GM23248 (cell line): ENCODE results near the gene PADI3. TPM values are rescaled to one million over a fixed set of nuclear protein-coding genes. Genes with fewer than 3 reads are reported as not detected.

ENCODE experiments used
- DNase-seq: peaks from one replicate; pipeline ENCODE4 v3.0.0-alpha.2; 2015
- H2AFZ ChIP-seq: fragments of 200-600 bp; sonication (generic); 2 replicates; pipeline ENCODE4 v1.6.1; 2016; ENCODE audit warnings: antibody characterized with exemption
- H3F3A ChIP-seq: fragments of 200-600 bp; sonication (generic); 2 replicates; pipeline ENCODE4 v1.6.1; 2016; ENCODE audit warnings: mild to moderate bottlenecking, antibody characterized with exemption, mixed run types; ENCODE audit not compliant: insufficient read depth
- H3K27ac ChIP-seq: fragments of 200-600 bp; sonication (generic); 2 replicates; pipeline ENCODE4 v1.5.1; 2016; ENCODE audit warnings: mild to moderate bottlenecking
- H3K27me3 ChIP-seq: fragments of 200-600 bp; sonication (generic); replicated peaks from 2 replicates; pipeline ENCODE4 v1.6.1; 2016; ENCODE audit warnings: mild to moderate bottlenecking; ENCODE audit not compliant: insufficient read depth
- H3K36me3 ChIP-seq: fragments of 200-600 bp; sonication (generic); 2 replicates; pipeline ENCODE4 v1.6.1; 2016; ENCODE audit warnings: low read depth, mild to moderate bottlenecking
- H3K4me1 ChIP-seq: fragments of 200-600 bp; sonication (generic); 2 replicates; pipeline ENCODE4 v1.6.1; 2016; ENCODE audit warnings: mild to moderate bottlenecking; ENCODE audit not compliant: insufficient read depth
- H3K4me2 ChIP-seq: fragments of 200-600 bp; sonication (generic); one replicate; pipeline ENCODE4 v1.6.1; 2016; ENCODE audit warnings: mild to moderate bottlenecking; ENCODE audit not compliant: unreplicated experiment
- H3K4me3 ChIP-seq: fragments of 200-600 bp; sonication (generic); 2 replicates; pipeline ENCODE4 v1.5.1; 2016; ENCODE audit warnings: mild to moderate bottlenecking
- H3K79me2 ChIP-seq: fragments of 200-600 bp; sonication (generic); 2 replicates; pipeline ENCODE4 v1.6.1; 2016; ENCODE audit warnings: mild to moderate bottlenecking; ENCODE audit not compliant: insufficient read depth
- H3K9ac ChIP-seq: fragments of 200-600 bp; sonication (generic); 2 replicates; pipeline ENCODE4 v1.6.1; 2016; ENCODE audit warnings: mild to moderate bottlenecking
- H3K9me2 ChIP-seq: fragments of 200-600 bp; sonication (generic); 2 replicates; pipeline ENCODE4 v1.6.1; 2016; ENCODE audit warnings: mixed run types, mild to moderate bottlenecking, moderate library complexity; ENCODE audit not compliant: insufficient read depth
- H3K9me3 ChIP-seq: fragments of 200-600 bp; sonication (generic); one replicate; pipeline ENCODE4 v1.6.1; 2017; ENCODE audit warnings: low read depth
- H4K20me1 ChIP-seq: fragments of 200-600 bp; sonication (generic); 2 replicates; pipeline ENCODE4 v1.6.0; 2016; ENCODE audit not compliant: insufficient read depth
- EZH2 ChIP-seq: fragments of 200-600 bp; sonication (generic); IDR thresholded peaks from 2 replicates; pipeline ENCODE4 v1.6.1; 2018; ENCODE audit warnings: antibody characterized with exemption, mild to moderate bottlenecking; ENCODE audit not compliant: insufficient read depth, poor library complexity, severe bottlenecking
- EZH2phosphoT487 ChIP-seq: fragments of 200-600 bp; sonication (generic); IDR thresholded peaks from 2 replicates; pipeline ENCODE4 v1.6.1; 2018; ENCODE audit warnings: antibody characterized with exemption, moderate library complexity, mild to moderate bottlenecking, low read depth; ENCODE audit not compliant: insufficient read depth
- WGBS, 2 experiments: methylation state at CpG; one replicate each; pipeline ENCODE4 v1.1.6; 2015 to 2017; ENCODE audit warnings: low lambda C conversion rate in 2 of 2, low coverage in 1 of 2; ENCODE audit errors: missing lambda C conversion rate in 2 of 2; 5-methylcytosine and 5-hydroxymethylcytosine counted together
- in situ Hi-C: fragments of 300-500 bp; cut with MboI; formaldehyde crosslinking; loops from 2 replicates; pipeline ENCODE4 v1.15.0; 2020
- polyA plus RNA-seq: library from polyadenylated mRNA; unstranded; fragments of >200 nt; fragmentation: Nextera tagmentation; extraction: Ambion mirVana; gene quantifications from 2 replicates; pipeline ENCODE4 v1.2.1, GENCODE V29; 2016
- total RNA-seq: library from RNA; depleted of rRNA; stranded (reverse); fragments of >200 nt; shearing (Covaris generic); gene quantifications from 2 replicates; pipeline ENCODE4 v1.2.3, GENCODE V29; 2014

PADI3 gene
- total and polyA plus RNA-seq, 2 experiments from 2014 or later, result not detected

GRCh38 chr1:17314491-17314971, 65.6 kb downstream of the PADI3 start:
- 43 to 49% methylated on average over 7 to 9 of the region's 9 CpGs for WGBS, 2 experiments
- TF ChIP-seq EZH2phosphoT487, result no peak
- H3F3A ChIP-seq, result no peaks in the 10 kb centered on the region
- H2AFZ ChIP-seq, result no peak overlapping the region
- H3K9me2 ChIP-seq, result no peaks in the 10 kb centered on the region
- no peak overlapping the region for H3K27ac ChIP-seq
- no peaks in the 10 kb centered on the region for H3K9me3 ChIP-seq
- no peaks in the 10 kb centered on the region for H3K36me3 ChIP-seq
- no peaks in the 10 kb centered on the region for H3K4me1 ChIP-seq
- no peaks in the 10 kb centered on the region for H4K20me1 ChIP-seq
- no peak for DNase-seq
- no peaks in the 10 kb centered on the region for H3K79me2 ChIP-seq
- no peak overlapping the region for H3K4me2 ChIP-seq
- H3K9ac ChIP-seq, result no peak overlapping the region
- H3K27me3 ChIP-seq, result peaks cover 28% of the 10 kb centered on the region
- H3K4me3 ChIP-seq, result no peak overlapping the region
- in situ Hi-C loops, result no loop called here

GRCh38 chr1:17315542-17316130, 66.7 kb downstream of the PADI3 start:
- H3K4me3 ChIP-seq, result no peak overlapping the region
- TF ChIP-seq EZH2 (no peak), EZH2phosphoT487 (no peak)
- H3K9me3 ChIP-seq, result no peaks in the 10 kb centered on the region
- in situ Hi-C loops, result no loop called here
- no peaks in the 10 kb centered on the region for H3K36me3 ChIP-seq
- WGBS, 2 experiments, result 23 to 26% methylated on average over 7 of the region's 7 CpGs
- no peaks in the 10 kb centered on the region for H4K20me1 ChIP-seq
- H2AFZ ChIP-seq, result no peak overlapping the region
- no peaks in the 10 kb centered on the region for H3K4me1 ChIP-seq
- no peaks in the 10 kb centered on the region for H3K79me2 ChIP-seq
- H3K27ac ChIP-seq, result no peak overlapping the region
- H3K9me2 ChIP-seq, result no peaks in the 10 kb centered on the region
- H3K4me2 ChIP-seq, result no peak overlapping the region
- H3F3A ChIP-seq, result no peaks in the 10 kb centered on the region
- no peak overlapping the region for H3K9ac ChIP-seq
- no peak for DNase-seq
- peaks cover 39% of the 10 kb centered on the region for H3K27me3 ChIP-seq

GRCh38 chr1:17316704-17317103, 67.8 kb downstream of the PADI3 start:
- Histone ChIP-seq H3K9me2 (no peaks in the 10 kb centered on the region), H3K9ac (no peak overlapping the region), H3K4me3 (no peak overlapping the region), H3K9me3 (no peaks in the 10 kb centered on the region), H3K79me2 (no peaks in the 10 kb centered on the region), H4K20me1 (no peaks in the 10 kb centered on the region), H3F3A (no peaks in the 10 kb centered on the region), H3K27me3 (peaks cover 44% of the 10 kb centered on the region), H3K27ac (no peak overlapping the region), H3K36me3 (no peaks in the 10 kb centered on the region), H2AFZ (no peak overlapping the region), H3K4me2 (no peak overlapping the region), H3K4me1 (no peaks in the 10 kb centered on the region)
- TF ChIP-seq EZH2phosphoT487 (no peak), EZH2 (no peak)
- 76 to 82% methylated on average over 9 of the region's 9 CpGs for WGBS, 2 experiments
- in situ Hi-C loops, result no loop called here
- no peak for DNase-seq

GRCh38 chr1:17318262-17318661, 69.4 kb downstream of the PADI3 start:
- no peaks in the 10 kb centered on the region for H3K9me2 ChIP-seq
- no peak overlapping the region for H2AFZ ChIP-seq
- H3K27ac ChIP-seq, result no peak overlapping the region
- H3F3A ChIP-seq, result no peaks in the 10 kb centered on the region
- no peak overlapping the region for H3K4me2 ChIP-seq
- no peak for DNase-seq
- in situ Hi-C loops, result no loop called here
- no peak overlapping the region for H3K9ac ChIP-seq
- WGBS, 2 experiments, result 31 to 37% methylated on average over 6 of the region's 6 CpGs
- H3K4me1 ChIP-seq, result no peaks in the 10 kb centered on the region
- H3K36me3 ChIP-seq, result no peaks in the 10 kb centered on the region
- no peak for TF ChIP-seq EZH2phosphoT487
- no peak for TF ChIP-seq EZH2
- H4K20me1 ChIP-seq, result no peaks in the 10 kb centered on the region
- H3K79me2 ChIP-seq, result no peaks in the 10 kb centered on the region
- H3K9me3 ChIP-seq, result no peaks in the 10 kb centered on the region
- H3K27me3 ChIP-seq, result peaks cover 44% of the 10 kb centered on the region
- no peak overlapping the region for H3K4me3 ChIP-seq
